AG20443 (cell line): ENCODE results near the gene EVL.

Source experiments
- DNase-seq: peaks from one replicate; pipeline ENCODE4 v3.0.0; 2012; ENCODE audit warnings: low spot score, mixed read lengths

EVL gene

DNA sequence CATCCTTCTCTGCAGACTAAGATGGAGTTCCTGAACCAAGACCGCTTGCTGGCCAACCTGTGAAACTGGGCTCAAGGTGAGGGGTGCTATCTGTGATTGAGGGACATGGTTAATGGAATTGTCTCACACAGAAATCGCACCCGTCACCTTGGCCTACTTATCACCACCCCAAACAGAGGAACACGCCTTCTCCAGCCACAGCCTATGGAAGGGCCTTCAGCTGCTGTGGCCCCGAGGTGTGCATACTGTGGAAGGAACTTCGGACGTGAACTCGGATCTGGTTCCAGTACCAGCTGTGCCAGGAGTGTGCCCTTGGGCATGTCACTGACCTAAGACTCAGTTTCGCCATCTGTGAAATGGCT is 44.4 kb downstream of the EVL start:
- DNase-seq = no peak

DNA sequence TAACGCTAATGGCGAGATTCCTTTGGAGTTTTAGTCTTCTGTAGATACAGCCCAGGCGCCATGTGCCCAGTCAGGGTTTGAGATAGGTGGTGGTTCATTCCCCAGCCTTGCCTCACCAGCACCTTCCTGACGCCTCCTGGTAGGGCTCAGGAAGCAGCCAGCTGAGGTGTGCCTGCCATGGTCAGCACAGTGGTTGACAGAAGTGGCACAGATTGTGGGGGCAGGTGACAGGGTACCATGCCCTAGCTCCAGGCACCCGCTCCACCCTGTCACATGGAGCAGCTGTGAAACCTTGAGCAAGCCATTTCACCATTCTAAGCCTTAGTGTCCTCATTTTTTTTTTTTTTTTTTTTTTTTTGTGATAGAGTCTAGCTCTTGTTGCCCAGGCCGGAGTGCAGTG is 45.6 kb downstream of the EVL start:
- DNase-seq = no peak

DNA sequence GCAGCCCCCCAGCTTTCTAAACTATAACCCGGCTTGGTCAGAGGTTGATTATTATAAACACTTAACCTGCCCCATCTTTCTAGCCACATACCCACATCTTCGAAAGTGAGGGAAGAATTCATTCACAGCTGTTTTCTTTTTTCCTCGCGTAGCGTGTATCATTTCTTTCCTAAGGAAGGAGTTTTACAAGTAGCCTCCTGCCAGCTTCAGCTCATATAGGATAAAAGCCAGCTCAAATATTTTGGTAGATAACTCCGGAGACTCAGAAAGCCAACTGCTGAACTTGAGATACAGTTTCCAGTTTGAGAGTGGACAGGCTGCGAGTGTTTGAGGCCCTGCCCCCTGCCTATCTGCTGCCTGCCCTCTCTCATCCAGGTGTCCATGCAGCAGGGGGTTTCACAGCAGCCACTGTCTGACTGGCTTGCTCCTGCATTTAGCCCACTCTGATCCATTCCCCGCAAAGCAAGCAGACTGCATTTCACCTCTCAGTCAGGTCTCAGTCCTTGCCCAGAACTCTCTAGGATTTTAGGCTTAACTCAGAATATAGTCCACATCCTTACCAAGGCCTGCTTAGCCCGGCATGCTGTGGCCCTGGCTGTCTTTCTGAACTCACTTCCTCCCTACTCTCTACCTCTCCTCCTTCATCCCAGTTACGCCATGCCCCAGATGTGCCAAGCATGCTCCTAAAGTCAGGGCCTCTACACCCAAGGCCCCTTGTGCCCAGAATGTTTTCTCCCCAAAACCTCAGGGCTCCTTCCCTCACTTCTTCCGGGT is 46.9 kb downstream of the EVL start:
- DNase-seq = no peak

DNA sequence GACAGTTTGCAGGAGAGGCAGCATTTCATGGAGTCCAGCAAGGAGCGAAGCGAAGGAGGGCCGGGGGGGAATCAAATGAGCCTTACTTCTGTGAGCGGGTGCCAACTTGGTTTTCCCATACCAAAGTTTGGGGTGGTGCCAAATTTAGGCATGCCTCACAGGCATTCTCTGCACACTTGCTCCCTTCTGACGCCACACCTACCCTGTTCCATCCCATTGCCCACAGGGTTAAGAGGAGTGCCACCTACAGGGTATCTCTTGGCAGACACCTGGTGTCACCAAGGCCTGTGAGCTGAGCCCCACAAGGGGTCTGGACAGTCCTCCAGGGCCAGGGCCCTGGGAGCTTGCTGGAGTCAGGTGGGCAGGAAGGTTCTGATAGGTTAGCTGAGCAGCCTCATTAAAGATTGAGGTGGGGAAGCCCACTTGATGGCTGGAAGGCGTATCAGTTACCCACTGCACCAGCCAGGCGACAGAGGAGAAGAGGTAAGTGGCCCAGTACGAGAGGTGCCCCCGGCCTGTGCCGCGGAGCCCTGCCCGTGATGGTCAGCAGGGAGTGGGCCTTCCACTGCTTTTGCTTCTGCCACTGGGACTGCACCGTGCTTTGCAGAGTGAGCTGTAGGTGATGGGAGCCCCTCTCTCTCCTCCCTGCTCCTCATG is 49.0 kb downstream of the EVL start:
- DNase-seq = no peak

DNA sequence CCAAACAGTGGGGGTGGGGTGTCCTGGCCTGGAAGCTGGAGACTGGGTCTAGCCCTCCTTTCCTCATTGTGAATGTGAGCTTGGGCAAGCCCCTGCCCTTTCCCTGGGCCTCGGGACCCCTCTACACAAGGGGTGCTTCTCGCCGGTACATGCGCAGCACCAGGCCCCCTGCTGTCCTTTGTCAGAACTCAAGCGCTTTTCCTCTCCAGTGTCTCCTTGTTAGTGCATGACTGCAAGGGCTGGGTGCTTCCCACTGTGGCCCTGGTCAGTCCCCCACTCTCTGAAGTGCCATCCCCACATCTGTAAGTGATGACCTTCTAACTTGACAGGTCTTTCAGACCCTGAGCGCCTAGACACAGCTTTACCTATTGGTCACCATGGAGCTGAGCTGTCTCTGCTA is 50.0 kb downstream of the EVL start:
- DNase-seq = no peak

DNA sequence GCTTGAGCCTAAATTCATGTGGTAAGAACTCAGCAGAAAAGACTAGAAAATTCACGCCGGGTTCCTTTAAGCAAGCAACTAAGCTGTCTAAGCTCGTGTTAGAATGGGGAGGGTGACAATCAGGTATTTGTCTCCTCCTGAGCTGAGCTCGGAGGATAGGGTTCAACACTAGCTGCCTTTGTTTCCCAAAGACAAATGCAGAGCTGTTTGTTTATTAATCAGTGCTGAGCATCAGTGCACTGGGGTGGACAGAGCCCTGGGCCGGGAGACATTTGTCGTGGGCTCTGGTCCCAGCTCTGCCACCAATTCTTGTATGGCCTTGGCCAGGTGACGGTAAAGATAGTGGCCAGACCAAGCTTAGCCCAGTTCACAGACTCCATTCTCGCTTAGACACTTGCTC is 50.5 kb downstream of the EVL start:
- no peak for DNase-seq

- no peak for DNase-seq
These were observed 50.9 kb downstream of the EVL start for GRCh38 chr14:100116134-100116533.

GRCh38 chr14:100117026-100117425 is 51.8 kb downstream of the EVL start:
- no peak for DNase-seq

DNA sequence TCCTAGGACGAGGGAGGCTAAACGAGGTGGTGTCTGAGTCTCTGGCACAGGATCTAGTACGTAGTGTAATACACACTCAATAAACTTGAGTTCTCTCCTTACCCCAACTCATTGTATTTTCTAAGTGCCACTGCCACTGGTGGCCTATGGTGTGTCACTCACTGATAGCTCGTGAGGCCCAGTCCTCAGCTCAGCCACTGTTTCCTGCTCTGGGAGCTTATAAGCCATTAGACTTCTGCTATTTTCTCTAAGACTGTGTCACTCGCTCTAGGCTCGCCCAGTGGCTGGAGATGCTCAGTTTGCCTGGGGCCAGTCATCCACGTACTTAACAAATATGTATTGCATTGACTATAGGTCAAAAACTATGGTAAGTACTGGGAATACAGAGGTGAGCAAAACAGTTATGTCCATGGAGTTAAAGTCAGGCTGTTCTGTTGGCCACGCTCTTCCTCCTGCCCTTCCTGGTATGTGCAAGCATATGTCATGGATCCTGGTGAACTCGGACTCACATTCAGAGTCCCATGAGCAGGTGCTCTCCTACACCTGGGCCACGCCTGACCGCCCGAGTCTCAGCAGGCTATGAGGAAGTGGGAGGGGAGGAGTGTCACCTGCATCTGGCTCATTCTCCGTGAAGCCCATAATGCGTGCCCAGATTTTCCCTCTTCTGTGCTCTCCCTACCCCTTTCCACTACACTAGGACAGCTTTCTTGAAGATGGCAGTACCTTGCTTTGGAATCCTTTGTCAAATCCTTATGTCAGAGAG is 52.6 kb downstream of the EVL start:
- DNase-seq = no peak

GRCh38 chr14:100118396-100119011 is 53.3 kb downstream of the EVL start:
- DNase-seq = no peak

GRCh38 chr14:100119251-100119650 is 54.0 kb downstream of the EVL start:
- no peak for DNase-seq

DNA sequence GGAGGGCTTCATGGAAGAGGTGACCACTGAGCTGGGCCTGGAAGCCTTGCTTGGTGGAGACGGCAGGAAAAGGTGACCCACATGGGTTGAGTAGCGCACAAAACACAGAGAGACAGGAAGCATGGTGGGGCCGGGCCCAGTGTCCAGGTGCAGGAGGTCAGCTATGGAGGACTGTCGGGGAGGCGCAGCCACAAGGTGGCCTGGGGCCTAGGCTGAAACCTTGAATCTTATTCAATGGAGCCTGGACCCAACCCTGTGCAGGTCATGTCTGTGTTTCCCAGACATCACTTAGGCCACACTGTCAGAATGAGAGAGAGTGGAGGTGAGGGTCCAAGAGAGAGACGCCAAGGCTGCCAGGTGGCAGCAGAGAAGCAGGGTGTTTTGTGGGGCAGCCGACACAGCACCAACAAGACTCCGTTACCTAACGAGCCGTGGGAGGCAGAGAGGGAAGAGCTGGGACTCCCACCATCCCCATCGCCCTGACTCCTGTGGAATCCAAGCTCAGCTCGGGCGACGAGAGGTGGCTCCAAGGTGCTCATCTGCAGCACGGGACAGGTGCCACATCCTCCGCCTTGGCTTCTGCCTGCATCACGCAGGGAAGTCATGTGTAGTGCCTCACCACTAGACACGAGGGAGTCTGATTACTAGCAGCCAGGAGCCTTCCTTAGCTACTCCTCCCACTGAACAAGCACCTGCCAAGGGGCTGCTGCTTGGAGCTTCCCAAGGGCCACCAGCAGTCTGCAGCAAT is 55.5 kb downstream of the EVL start:
- DNase-seq = no peak

DNA sequence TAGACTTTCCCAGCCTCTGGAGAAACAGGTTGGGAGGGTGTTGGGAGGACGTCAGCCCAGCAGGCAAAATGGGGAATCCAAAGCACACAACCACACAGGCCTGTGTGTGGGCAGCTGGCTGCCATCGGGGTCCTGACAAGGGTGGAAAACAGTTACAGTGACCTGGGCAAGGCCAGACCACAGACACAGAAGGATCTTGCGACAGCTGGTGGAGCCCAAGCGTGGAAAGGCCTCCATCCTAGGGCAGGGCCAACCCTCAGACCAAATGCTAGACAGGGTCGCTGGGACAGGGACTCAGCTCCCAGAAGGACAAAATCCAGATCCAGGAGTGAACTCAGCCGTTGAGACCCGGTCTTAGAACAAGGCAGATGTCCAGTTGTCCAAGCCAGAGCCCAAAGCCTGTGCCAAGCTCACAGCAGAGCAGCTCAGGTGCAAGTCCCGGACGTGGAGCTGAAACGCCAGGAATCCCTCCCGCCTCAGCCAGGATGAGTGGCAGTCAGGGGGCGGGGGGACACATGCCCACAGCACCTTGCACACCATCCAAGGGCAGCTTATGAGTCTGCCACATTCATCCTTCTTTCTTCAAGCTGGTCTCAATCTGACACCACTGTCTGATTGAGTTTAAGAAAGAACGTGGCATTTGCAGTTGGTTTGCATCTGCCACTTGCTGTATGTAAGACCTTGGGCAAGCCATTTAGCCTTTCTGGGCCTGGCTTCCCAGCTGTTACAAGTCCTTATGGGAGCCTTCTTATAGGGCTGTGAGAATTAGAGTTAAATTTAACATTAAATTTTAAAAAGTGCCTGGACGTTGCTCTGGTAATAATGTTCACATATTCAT is 56.6 kb downstream of the EVL start:
- DNase-seq = no peak

DNA sequence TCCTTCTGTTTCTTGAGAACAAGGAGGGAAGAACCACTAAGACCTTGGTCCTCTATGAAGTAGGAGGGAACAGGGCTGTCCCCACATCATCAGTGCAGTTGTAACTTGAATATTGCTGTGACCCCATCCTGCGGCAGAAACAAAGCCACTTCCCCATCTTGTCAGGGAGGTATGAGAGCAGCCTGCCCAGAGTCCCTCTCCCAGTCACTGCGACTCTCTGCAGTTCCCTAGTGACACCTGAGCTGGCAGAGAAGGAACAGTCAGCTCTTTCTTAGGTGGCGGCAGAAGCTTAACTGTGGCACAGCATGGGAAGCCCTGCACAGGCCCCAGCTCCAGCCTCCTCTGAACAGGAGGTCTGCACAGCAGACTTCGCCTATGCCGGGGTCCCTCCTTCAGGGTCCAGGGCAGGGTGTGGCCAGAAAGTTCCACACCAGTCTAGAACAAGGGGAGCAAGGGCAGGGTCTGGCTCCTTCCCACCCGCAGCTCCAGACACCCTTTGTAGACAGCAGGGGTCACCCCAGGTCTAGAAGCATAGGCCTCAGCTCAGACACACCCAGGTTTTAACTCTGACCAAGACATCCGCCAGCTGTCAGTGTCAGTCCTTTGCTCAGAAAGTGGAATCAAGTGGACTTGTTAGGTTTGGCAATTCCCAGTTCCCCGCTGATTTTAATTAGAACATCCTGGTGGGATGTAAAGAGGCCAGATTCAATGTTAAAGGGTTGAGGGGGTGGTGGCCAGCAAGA is 57.4 kb downstream of the EVL start:
- no peak for DNase-seq

DNA sequence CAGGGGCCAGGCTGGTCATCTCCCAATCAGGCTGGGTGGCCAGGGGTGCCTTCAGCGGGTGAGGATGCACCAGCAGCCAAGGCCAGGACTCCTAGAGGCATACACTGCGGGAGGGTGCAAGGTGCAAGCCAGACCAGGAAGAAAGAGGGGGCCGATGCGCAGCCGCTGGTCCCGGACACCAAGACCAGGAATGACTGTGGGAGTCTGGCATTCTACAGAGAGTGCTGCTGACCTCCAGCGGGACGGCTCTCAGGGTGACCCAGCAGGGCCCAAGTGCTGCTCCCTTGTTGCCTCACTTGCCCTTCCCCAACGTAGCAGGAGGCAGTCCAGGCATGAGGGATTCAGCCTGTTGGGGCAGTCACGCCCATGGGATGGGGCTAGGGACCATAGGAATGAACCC is 58.4 kb downstream of the EVL start:
- no peak for DNase-seq

DNA sequence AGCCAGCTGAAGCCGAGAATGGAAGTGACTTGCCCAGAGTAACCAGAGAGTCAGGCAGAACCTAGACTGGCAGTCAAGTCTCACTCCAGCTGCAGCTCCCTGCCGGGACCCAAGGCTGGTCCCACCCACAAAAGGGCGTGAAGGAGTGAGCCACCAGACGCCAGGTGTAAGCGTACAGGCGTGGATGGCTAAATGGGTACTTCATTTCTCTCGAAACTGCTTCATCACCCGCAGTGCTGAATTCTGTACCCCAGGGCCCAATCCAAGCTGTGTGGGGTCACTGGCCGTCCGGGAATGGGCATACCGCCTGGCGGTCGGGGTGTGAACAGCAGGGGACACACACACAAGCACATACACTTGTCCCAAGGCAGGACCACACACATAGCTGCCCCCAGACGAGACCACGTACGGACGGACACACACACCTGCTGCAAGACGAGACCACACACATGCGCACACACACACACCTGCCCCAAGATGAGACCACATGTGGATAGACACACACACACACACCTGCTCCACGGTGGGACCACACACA is 59.4 kb downstream of the EVL start:
- no peak for DNase-seq

GRCh38 chr14:100126401-100126800 is 61.2 kb downstream of the EVL start:
- no peak for DNase-seq

DNA sequence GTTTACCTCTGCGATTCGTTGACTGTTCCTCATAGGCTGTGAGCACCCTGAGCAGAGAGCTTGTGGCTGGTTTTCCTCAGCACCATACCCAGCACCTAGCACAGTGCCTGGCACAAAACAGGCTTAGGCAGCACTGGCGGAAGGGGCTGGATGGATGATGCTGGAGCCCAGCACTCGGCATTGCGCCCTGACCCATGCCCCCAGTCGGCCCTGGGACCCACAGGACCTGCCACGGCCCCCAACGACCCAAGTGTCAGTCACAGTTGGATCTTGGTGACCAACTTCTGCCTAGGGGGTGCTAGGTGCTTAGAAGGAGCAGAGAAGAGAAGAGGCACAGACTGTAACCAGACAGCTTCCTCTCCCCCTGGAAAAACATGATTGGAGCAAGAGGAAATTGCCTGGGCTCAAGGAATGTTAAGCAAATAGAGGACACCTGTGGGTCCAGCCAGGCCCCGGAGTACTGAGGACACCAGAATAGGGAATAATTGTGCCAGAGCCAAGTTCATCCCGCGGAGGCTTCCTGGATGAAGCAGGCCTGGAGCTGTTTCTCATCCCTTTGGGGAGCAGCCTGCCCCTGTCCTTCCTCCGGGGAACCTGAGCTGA is 62.7 kb downstream of the EVL start:
- DNase-seq = no peak

GRCh38 chr14:100128688-100129087 is 63.5 kb downstream of the EVL start:
- DNase-seq = no peak

DNA sequence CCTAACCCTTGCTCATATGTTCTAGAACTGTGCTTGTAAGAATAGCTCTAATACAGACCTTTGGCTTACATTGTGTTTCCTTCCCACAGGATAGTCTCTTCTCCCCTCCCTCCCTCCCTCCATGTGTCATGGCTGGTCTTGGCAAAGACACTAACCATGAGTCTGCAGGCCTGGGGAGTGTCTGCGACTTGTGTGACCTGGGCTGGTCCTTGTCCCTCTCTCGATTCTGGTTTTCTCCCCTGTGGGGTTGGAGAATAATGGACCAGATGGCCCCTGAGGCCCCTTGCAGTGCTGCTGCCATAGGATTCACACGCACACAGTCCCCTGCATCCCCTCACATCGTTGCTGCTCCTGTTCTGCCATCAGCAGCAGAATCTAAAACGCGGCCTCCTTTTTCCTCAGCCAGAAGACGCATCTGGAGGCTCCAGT is 64.0 kb downstream of the EVL start:
- DNase-seq = peak; percentile 84
